SK-N-SH treated with all-trans-retinoic acid at 6 μM for 48 hours (cell line): ENCODE results near the gene RPUSD4.

Source experiments
- ATAC-seq: fragments of 200-7000 bp; cut with Tn5 transposase; 3 replicates; pipeline ENCODE4 v1.9.1; 2020; ENCODE audit warnings: mild to moderate bottlenecking, moderate library complexity
- BACH2 ChIP-seq: fragments of 250-450 bp; sonication (Bioruptor Pico); IDR thresholded peaks from 2 replicates; pipeline ENCODE4 v1.9.0; 2021; ENCODE audit warnings: mild to moderate bottlenecking, borderline replicate concordance
- CREB5 ChIP-seq: fragments of 250-450 bp; sonication (Bioruptor Pico); IDR thresholded peaks from 2 replicates; pipeline ENCODE4 v1.5.1; 2020; ENCODE audit warnings: low read depth, mild to moderate bottlenecking, moderate library complexity
- CSDC2 ChIP-seq: fragments of 250-450 bp; sonication (Bioruptor Pico); IDR thresholded peaks from 2 replicates; pipeline ENCODE4 v1.5.0; 2020; ENCODE audit warnings: mild to moderate bottlenecking, moderate library complexity
- ESRRG ChIP-seq: fragments of 250-450 bp; sonication (Bioruptor Pico); IDR thresholded peaks from 2 replicates; pipeline ENCODE4 v1.6.1; 2021; ENCODE audit warnings: mild to moderate bottlenecking
- GLIS3 ChIP-seq: fragments of 250-450 bp; sonication (Bioruptor Pico); IDR thresholded peaks from 2 replicates; pipeline ENCODE4 v1.5.0; 2020; ENCODE audit warnings: mild to moderate bottlenecking, moderate library complexity
- ISL1 ChIP-seq: fragments of 250-450 bp; sonication (Bioruptor Pico); IDR thresholded peaks from 2 replicates; pipeline ENCODE4 v2.1.2; 2022; ENCODE audit warnings: mild to moderate bottlenecking, moderate library complexity
- OSR1 ChIP-seq: fragments of 250-450 bp; sonication (Bioruptor Pico); IDR thresholded peaks from 2 replicates; pipeline ENCODE4 v1.8.0; 2022; ENCODE audit warnings: moderate library complexity, mild to moderate bottlenecking, inconsistent platforms
- PPARA ChIP-seq: fragments of 250-450 bp; sonication (Bioruptor Pico); IDR thresholded peaks from 2 replicates; pipeline ENCODE4 v1.5.0; 2020; ENCODE audit warnings: mild to moderate bottlenecking, borderline replicate concordance
- RARB ChIP-seq: fragments of 250-450 bp; sonication (Bioruptor Pico); IDR thresholded peaks from 2 replicates; pipeline ENCODE4 v1.8.0; 2021; ENCODE audit warnings: mild to moderate bottlenecking, moderate library complexity
- SNAI2 ChIP-seq: fragments of 250-450 bp; sonication (Bioruptor Pico); IDR thresholded peaks from 2 replicates; pipeline ENCODE4 v1.5.0; 2020; ENCODE audit warnings: mild to moderate bottlenecking, moderate library complexity
- TOX ChIP-seq: fragments of 250-450 bp; sonication (Bioruptor Pico); IDR thresholded peaks from 2 replicates; pipeline ENCODE4 v1.8.0; 2021; ENCODE audit warnings: mild to moderate bottlenecking, moderate library complexity, borderline replicate concordance
- TSHZ2 ChIP-seq: fragments of 250-450 bp; sonication (Bioruptor Pico); IDR thresholded peaks from 2 replicates; pipeline ENCODE4 v1.5.0; 2020; ENCODE audit warnings: mild to moderate bottlenecking, moderate library complexity
- ZC3H10 ChIP-seq: fragments of 250-450 bp; sonication (Bioruptor Pico); IDR thresholded peaks from 2 replicates; pipeline ENCODE4 v1.5.1; 2021; ENCODE audit warnings: mild to moderate bottlenecking, moderate library complexity
- ZFP30 ChIP-seq: fragments of 450-650 bp; formaldehyde crosslinking; IDR thresholded peaks from 2 replicates; pipeline ENCODE4 v1.5.0; 2022; ENCODE audit warnings: mild to moderate bottlenecking, moderate library complexity
- ZNF565 ChIP-seq: fragments of 450-650 bp; formaldehyde crosslinking; conservative IDR thresholded peaks from 2 replicates; pipeline ENCODE4 v1.5.0; 2020; ENCODE audit warnings: low read depth, mild to moderate bottlenecking, moderate library complexity
- ZNF70 ChIP-seq: fragments of 450-650 bp; formaldehyde crosslinking; IDR thresholded peaks from 2 replicates; pipeline ENCODE4 v1.5.0; 2020; ENCODE audit warnings: mild to moderate bottlenecking, moderate library complexity
- ZNF8 ChIP-seq: fragments of 450-650 bp; formaldehyde crosslinking; IDR thresholded peaks from 2 replicates; pipeline ENCODE4 v1.5.0; 2020; ENCODE audit warnings: mild to moderate bottlenecking, moderate library complexity
- TF ChIP-seq, protein P1 (sequence below): fragments of 250-450 bp; sonication (Bioruptor Pico); IDR thresholded peaks from 2 replicates; pipeline ENCODE4 v1.8.0; 2020; ENCODE audit warnings: mild to moderate bottlenecking, moderate library complexity, borderline replicate concordance

The RPUSD4 gene

DNA sequence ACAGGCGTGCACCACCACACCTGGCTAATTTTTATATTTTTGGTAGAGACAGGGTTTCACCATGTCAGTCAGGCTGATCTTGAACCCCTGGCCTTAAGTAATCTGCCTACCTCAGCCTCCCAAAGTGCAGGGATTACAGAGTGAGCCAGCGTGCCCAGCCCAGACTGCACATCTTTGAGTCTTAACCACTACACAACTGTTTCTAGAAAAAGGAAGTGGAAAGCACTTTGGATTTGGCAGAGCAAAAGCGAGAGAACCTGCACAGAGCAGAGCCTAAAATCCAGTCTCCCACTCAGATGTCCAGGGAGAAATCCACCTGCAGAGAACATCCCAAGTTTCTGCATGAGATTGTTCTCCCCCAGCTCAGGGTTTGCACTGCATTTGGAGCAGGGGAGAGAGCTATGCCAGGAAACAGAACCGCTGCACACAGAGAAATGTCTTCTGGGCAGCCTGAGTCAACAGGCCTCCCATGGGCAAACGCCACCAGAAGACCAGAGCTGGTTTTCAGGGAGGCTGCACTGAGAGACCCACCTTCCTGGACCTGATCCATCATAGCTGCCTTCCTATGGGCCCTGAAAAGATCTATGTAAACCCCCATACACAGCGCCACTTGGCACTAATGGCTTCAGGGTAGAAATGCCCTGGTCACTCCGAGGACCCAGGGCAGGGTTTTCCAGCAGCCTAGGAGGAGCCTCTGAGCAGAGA, 54.0 kb downstream of the RPUSD4 start (continued):
- TF ChIP-seq TSHZ2 (CRISPR knock-in tag) (no peak), ZNF70 (CRISPR knock-in tag) (no peak), BACH2 (CRISPR knock-in tag) (no peak), SNAI2 (CRISPR knock-in tag) (no peak), TOX (CRISPR knock-in tag) (no peak)

GRCh38 chr11:126156814-126157213, 54.6 kb downstream of the RPUSD4 start:
- no peak for TF ChIP-seq GLIS3 (CRISPR knock-in tag)
- no peak for TF ChIP-seq ESRRG (CRISPR knock-in tag)
- TF ChIP-seq SNAI2 (CRISPR knock-in tag): no peak
- ATAC-seq: no peak

DNA sequence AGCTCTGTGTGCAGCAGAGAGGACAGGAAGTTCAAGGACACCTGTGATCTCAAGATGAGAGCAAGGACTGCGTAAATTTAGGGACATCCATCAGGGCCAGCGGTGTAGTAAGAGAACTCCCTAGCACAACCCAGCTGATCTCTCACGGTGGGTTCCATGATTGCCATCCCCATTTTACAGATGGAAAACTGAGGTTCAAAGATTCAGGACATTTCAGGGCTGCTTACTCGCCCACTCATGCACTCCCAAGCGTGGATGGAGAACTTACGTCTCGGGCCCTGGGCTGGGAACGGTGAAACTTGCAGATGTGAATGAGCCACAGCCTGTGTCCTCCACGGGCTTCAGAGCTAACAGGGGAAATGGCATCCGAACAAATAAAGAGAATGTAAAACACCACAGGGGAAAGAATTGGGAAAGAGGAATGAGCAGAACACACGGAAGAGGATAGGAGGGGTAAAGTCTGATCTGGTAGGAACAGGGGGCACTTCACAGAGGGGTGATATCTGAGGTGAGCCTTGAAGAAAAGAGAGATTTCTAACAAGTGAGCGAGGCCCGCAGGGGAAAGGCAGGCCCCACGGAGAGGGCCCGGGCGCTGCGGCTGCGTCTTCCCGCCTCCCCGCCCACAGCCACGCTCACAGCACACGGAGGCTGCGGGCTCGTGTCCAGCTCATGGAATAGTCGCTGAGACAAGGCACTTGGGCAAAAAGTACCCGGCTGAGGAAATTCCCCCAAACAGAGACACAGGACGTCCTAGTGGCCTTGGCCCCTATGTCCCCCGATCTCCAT, 55.9 kb downstream of the RPUSD4 start:
- ATAC-seq: no peak
- TF ChIP-seq ZFP30 (CRISPR knock-in tag) (no peak), PPARA (CRISPR knock-in tag) (no peak), RARB (CRISPR knock-in tag) (no peak), TOX (CRISPR knock-in tag) (no peak), ZNF8 (CRISPR knock-in tag) (no peak), ISL1 (CRISPR knock-in tag) (no peak), CREB5 (CRISPR knock-in tag) (no peak), BACH2 (CRISPR knock-in tag) (no peak)

DNA sequence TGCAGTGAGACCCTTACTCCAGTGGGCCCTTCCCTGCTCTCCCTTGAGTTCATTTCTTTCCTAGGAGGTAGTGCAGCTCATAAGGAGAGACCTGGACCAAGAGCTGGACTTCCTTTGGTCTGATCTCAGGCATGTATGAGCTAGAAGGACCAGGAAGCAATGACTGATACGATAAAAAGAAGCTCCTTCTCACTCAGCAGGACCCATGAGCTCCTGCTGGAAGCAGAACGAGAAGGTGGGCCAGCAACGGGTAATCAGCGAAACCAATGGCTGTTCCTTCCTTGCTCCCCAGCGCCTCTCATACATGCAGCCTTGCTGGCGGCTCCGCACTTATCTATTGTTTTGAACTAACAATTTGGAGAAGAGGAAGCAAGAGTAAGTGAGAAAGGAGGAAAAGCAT, 56.8 kb downstream of the RPUSD4 start:
- ATAC-seq: no peak
- TF ChIP-seq SNAI2 (CRISPR knock-in tag): no peak
- TF ChIP-seq ZNF8 (CRISPR knock-in tag): no peak
- TF ChIP-seq, protein P1, sequence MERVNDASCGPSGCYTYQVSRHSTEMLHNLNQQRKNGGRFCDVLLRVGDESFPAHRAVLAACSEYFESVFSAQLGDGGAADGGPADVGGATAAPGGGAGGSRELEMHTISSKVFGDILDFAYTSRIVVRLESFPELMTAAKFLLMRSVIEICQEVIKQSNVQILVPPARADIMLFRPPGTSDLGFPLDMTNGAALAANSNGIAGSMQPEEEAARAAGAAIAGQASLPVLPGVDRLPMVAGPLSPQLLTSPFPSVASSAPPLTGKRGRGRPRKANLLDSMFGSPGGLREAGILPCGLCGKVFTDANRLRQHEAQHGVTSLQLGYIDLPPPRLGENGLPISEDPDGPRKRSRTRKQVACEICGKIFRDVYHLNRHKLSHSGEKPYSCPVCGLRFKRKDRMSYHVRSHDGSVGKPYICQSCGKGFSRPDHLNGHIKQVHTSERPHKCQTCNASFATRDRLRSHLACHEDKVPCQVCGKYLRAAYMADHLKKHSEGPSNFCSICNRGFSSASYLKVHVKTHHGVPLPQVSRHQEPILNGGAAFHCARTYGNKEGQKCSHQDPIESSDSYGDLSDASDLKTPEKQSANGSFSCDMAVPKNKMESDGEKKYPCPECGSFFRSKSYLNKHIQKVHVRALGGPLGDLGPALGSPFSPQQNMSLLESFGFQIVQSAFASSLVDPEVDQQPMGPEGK: no peak

GRCh38 chr11:126153972-126154371, 57.5 kb downstream of the RPUSD4 start:
- no peak for TF ChIP-seq ZC3H10 (CRISPR knock-in tag)
- TF ChIP-seq ZNF70 (CRISPR knock-in tag): no peak
- no peak for TF ChIP-seq BACH2 (CRISPR knock-in tag)
- TF ChIP-seq OSR1 (CRISPR knock-in tag): no peak
- no peak for TF ChIP-seq CSDC2 (CRISPR knock-in tag)
- ATAC-seq: no peak

DNA sequence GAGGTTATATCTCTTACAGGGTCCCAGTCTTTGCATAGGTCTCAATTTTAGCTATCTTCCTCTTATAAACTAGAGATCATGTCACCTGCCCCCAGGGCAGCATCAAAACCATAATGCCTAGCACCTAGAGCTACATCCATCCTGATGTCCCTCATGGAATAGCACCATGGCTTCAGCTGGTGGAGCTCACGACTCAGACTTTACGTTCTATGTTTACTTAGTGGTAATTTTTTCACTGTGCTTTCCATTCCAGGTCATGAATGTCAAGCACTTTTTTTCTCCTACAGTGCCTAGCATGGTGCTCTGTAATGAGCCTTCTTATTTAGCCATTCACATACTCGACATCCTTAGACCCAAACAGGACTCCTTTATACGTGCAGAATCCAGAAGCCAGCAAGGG, 58.4 kb downstream of the RPUSD4 start:
- ATAC-seq: no peak
- no peak for TF ChIP-seq ZNF70 (CRISPR knock-in tag)
- no peak for TF ChIP-seq CREB5 (CRISPR knock-in tag)
- TF ChIP-seq TSHZ2 (CRISPR knock-in tag): no peak
- no peak for TF ChIP-seq ZNF565
- TF ChIP-seq, protein P1: no peak
